Gastrocnemius medialis (tissue), 4 donors: ENCODE measurements around the gene DMD.

Experiments used
- CTCF ChIP-seq, 5 experiments: fragments of 450-650 bp in 3 of 5; fragments of 200-600 bp in 2 of 5; sonication (generic) in 2 of 5; IDR thresholded peaks in 4 of 5; conservative IDR thresholded peaks in 1 of 5; 1 replicate in 4 of 5; 2 replicates in 1 of 5; pipeline ENCODE4 v1.5.1; 2016 to 2019; ENCODE audit warnings: antibody characterized with exemption in 5 of 5, mild to moderate bottlenecking in 3 of 5, moderate library complexity in 3 of 5
- POLR2A ChIP-seq, 2 donors: fragments of 450-650 bp; IDR thresholded peaks; one replicate each; pipeline ENCODE4 v1.6.1; 2017; ENCODE audit warnings: antibody characterized with exemption in 2 of 2, mild to moderate bottlenecking in 2 of 2, moderate library complexity in 2 of 2

DNA sequence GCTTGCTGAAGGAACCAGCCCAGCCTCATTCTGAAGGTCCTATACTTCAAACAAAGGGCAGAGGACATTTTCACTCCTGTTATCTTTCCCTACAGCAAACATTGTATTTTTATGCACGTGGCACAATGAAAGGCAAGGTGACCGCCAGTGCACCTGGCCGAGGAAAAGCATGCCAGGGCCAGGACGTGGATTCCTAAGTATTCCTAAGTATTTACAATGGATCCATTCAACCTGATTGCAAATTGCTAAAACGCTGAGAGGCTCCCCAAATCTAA is 2011.6 kb downstream of the DMD start:
- TF ChIP-seq CTCF (IDR thresholded peaks at IDR 0.05 in 4 of 5, conservative IDR thresholded peaks at IDR 0.05 in 1 of 5) (no peak), POLR2A (IDR thresholded peaks at IDR 0.05) (no peak)
